K562 (cell line): Measurements from ENCODE around the gene PEX10.

Experiments
- AFF4 ChIP-seq: sonication (generic); formaldehyde crosslinking; IDR thresholded peaks from 2 replicates; pipeline ENCODE4 v1.8.0; 2023; ENCODE audit warnings: mild to moderate bottlenecking, missing genetic modification reagents
- CEBPZ ChIP-seq: fragments of 150-350 bp; IDR thresholded peaks from 2 replicates; pipeline ENCODE4 v1.6.1; 2014; ENCODE audit warnings: low read depth, mild to moderate bottlenecking, low read length, borderline replicate concordance
- CREB3 ChIP-seq: fragments of 450-650 bp; conservative IDR thresholded peaks from 2 replicates; pipeline ENCODE4 v1.6.1; 2016; ENCODE audit warnings: missing genetic modification characterization, low read depth, mild to moderate bottlenecking, missing compliant biosample characterization, moderate library complexity
- CTCF ChIP-seq, 3 experiments: IDR thresholded peaks in 2 of 3; conservative IDR thresholded peaks in 1 of 3; 2 replicates each; pipeline ENCODE4 v1.5.1; 2011 to 2012; ENCODE audit warnings: low read length in 3 of 3, mild to moderate bottlenecking in 3 of 3, control low read depth in 2 of 3, improper control_type of control experiment in 1 of 3, inconsistent platforms in 1 of 3, low read depth in 1 of 3, mixed read lengths in 1 of 3, moderate library complexity in 1 of 3; ENCODE audit not compliant: insufficient read depth in 2 of 3
- ELK1 ChIP-seq: sonication (generic); formaldehyde crosslinking; IDR thresholded peaks from 2 replicates; pipeline ENCODE4 v1.8.1; 2022; ENCODE audit warnings: missing genetic modification reagents
- HDGF ChIP-seq: fragments of 450-650 bp; IDR thresholded peaks from 2 replicates; pipeline ENCODE4 v1.6.1; 2016
- NEUROD1 ChIP-seq: fragments of 150-350 bp; IDR thresholded peaks from 2 replicates; pipeline ENCODE4 v1.6.1; 2014; ENCODE audit warnings: borderline replicate concordance, low read length, low read depth; ENCODE audit not compliant: partially characterized antibody
- PHF20 ChIP-seq: fragments of 450-650 bp; IDR thresholded peaks from 2 replicates; pipeline ENCODE4 v1.6.1; 2018; ENCODE audit not compliant: partially characterized antibody
- POLR2A ChIP-seq: fragments of 450-650 bp; conservative IDR thresholded peaks from 2 replicates; pipeline ENCODE4 v1.6.1; 2016
- RFX5 ChIP-seq: IDR thresholded peaks from 2 replicates; pipeline ENCODE4 v1.6.1; 2011; ENCODE audit warnings: low read depth, mild to moderate bottlenecking, improper control_type of control experiment, low read length
- RHOXF2B ChIP-seq: fragments of 250-450 bp; sonication (Bioruptor Pico); conservative IDR thresholded peaks from 2 replicates; pipeline ENCODE4 v1.5.1; 2021
- ZNF639 ChIP-seq, 2 experiments: fragments of 200-800 bp in 1 of 2; sonication (Bioruptor generic) in 1 of 2; sonication (generic) in 1 of 2; formaldehyde crosslinking in 1 of 2; IDR thresholded peaks in 1 of 2; conservative IDR thresholded peaks in 1 of 2; 2 replicates each; pipeline versions ENCODE4 v1.5.0 to v1.6.1; 2016 to 2020; ENCODE audit warnings: missing compliant biosample characterization in 1 of 2, missing genetic modification characterization in 1 of 2, missing genetic modification reagents in 1 of 2
- TF ChIP-seq, protein P1 (sequence below): fragments of 450-650 bp; IDR thresholded peaks from 2 replicates; pipeline ENCODE4 v1.6.1; 2018; ENCODE audit not compliant: partially characterized antibody

DNA sequence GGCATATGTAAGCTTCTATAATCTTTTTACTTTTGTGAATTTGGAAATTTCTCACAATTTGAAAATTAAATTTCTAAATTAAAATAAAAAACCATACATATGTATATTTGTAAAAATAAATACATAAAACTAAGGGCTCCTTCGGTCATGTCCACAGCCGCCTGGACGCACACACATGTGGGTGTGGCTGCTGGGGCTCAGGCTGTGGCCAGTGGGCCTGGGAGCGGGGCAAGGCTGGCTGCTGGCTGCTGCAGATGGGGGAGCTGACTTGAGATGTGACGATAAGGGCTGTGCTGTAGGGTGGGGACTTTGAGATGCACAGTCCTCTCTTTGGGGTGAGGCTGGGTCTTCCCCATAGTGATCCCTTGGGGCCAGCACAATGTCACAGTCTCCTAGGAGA lies 15.9 kb downstream of the PEX10 start:
- TF ChIP-seq AFF4 (CRISPR knock-in tag): no peak
- TF ChIP-seq HDGF: no peak
- TF ChIP-seq CEBPZ: no peak
- TF ChIP-seq RFX5: no peak
- no peak for TF ChIP-seq RHOXF2B (CRISPR knock-in tag)
- no peak for TF ChIP-seq NEUROD1
- TF ChIP-seq CTCF (IDR thresholded peaks at IDR 0.05 in 2 of 3, conservative IDR thresholded peaks at IDR 0.05 in 1 of 3; ENCODE audit: insufficient read depth in 2 of 3, low read depth in 1 of 3, low read length in 3 of 3): no peak
- no peak for TF ChIP-seq CREB3 (tag)
- no peak for TF ChIP-seq PHF20
- no peak for TF ChIP-seq POLR2A
- TF ChIP-seq ZNF639 (CRISPR knock-in tag; conservative IDR thresholded peaks at IDR 0.05 in 1 of 2, IDR thresholded peaks at IDR 0.05 in 1 of 2): no peak
- no peak for TF ChIP-seq ELK1 (CRISPR knock-in tag)
- TF ChIP-seq, protein P1, sequence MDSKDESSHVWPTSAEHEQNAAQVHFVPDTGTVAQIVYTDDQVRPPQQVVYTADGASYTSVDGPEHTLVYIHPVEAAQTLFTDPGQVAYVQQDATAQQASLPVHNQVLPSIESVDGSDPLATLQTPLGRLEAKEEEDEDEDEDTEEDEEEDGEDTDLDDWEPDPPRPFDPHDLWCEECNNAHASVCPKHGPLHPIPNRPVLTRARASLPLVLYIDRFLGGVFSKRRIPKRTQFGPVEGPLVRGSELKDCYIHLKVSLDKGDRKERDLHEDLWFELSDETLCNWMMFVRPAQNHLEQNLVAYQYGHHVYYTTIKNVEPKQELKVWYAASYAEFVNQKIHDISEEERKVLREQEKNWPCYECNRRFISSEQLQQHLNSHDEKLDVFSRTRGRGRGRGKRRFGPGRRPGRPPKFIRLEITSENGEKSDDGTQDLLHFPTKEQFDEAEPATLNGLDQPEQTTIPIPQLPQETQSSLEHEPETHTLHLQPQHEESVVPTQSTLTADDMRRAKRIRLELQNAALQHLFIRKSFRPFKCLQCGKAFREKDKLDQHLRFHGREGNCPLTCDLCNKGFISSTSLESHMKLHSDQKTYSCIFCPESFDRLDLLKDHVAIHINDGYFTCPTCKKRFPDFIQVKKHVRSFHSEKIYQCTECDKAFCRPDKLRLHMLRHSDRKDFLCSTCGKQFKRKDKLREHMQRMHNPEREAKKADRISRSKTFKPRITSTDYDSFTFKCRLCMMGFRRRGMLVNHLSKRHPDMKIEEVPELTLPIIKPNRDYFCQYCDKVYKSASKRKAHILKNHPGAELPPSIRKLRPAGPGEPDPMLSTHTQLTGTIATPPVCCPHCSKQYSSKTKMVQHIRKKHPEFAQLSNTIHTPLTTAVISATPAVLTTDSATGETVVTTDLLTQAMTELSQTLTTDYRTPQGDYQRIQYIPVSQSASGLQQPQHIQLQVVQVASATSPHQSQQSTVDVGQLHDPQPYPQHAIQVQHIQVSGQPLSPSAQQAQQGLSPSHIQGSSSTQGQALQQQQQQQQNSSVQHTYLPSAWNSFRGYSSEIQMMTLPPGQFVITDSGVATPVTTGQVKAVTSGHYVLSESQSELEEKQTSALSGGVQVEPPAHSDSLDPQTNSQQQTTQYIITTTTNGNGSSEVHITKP: no peak
